H9 (cell line): Measurements from ENCODE around the gene APBB3. TPM values are rescaled to one million over a fixed set of nuclear protein-coding genes. Genes with fewer than 3 reads are reported as not detected.

Experiments
- DNase-seq: peaks from one replicate; pipeline ENCODE4 v3.0.0-alpha.2; 2017
- H2AFZ ChIP-seq: one replicate; pipeline ENCODE4 v1.6.1; 2013; ENCODE audit warnings: mild to moderate bottlenecking, low read length, control low read depth, moderate library complexity
- H2AK5ac ChIP-seq: 2 replicates; pipeline ENCODE4 v1.6.1; 2013; ENCODE audit warnings: low read length, control low read depth, mixed read lengths; ENCODE audit not compliant: insufficient read length
- H2BK120ac ChIP-seq: one replicate; pipeline ENCODE4 v1.6.1; 2013; ENCODE audit warnings: low read depth, mild to moderate bottlenecking, low read length, control low read depth, inconsistent platforms; ENCODE audit not compliant: poor library complexity, severe bottlenecking
- H2BK12ac ChIP-seq: 2 replicates; pipeline ENCODE4 v1.6.1; 2013; ENCODE audit warnings: low read length, control low read depth, mixed read lengths, low read depth; ENCODE audit not compliant: insufficient read length
- H2BK15ac ChIP-seq: 2 replicates; pipeline ENCODE4 v1.6.1; 2013; ENCODE audit warnings: low read depth, low read length, control low read depth
- H2BK20ac ChIP-seq: one replicate; pipeline ENCODE4 v1.6.1; 2013; ENCODE audit warnings: low read depth, mild to moderate bottlenecking, low read length, control low read depth, inconsistent platforms; ENCODE audit not compliant: poor library complexity, severe bottlenecking
- H2BK5ac ChIP-seq: 2 replicates; pipeline ENCODE4 v1.6.1; 2013; ENCODE audit warnings: low read length, control low read depth, mixed read lengths; ENCODE audit not compliant: insufficient read length
- H3K14ac ChIP-seq: 2 replicates; pipeline ENCODE4 v1.6.1; 2013; ENCODE audit warnings: low read length, control low read depth; ENCODE audit not compliant: insufficient read depth
- H3K18ac ChIP-seq: 2 replicates; pipeline ENCODE4 v1.6.1; 2013; ENCODE audit warnings: low read depth, mild to moderate bottlenecking, mixed read lengths, low read length, control low read depth; ENCODE audit not compliant: insufficient read length
- H3K23ac ChIP-seq: 2 replicates; pipeline ENCODE4 v1.6.1; 2013; ENCODE audit warnings: low read length, control low read depth, mixed read lengths, low read depth; ENCODE audit not compliant: insufficient read length
- H3K23me2 ChIP-seq: 2 replicates; pipeline ENCODE4 v1.6.1; 2013; ENCODE audit warnings: low read depth, mild to moderate bottlenecking, mixed read lengths, low read length, control low read depth; ENCODE audit not compliant: insufficient read length, poor library complexity, severe bottlenecking
- H3K27ac ChIP-seq: 2 replicates; pipeline ENCODE4 v1.5.1; 2013; ENCODE audit warnings: low read length, control low read depth, mixed read lengths, low read depth; ENCODE audit not compliant: insufficient read length
- H3K27me3 ChIP-seq: 2 replicates; pipeline ENCODE4 v1.6.1; 2013; ENCODE audit warnings: low read length, control low read depth, inconsistent platforms; ENCODE audit not compliant: insufficient read depth
- H3K4ac ChIP-seq: 2 replicates; pipeline ENCODE4 v1.6.1; 2013; ENCODE audit warnings: low read depth, mild to moderate bottlenecking, control low read depth, inconsistent platforms, low read length, moderate library complexity
- H3K4me1 ChIP-seq: 2 replicates; pipeline ENCODE4 v1.6.1; 2013; ENCODE audit warnings: low read length, control low read depth, inconsistent platforms; ENCODE audit not compliant: insufficient read depth
- H3K4me2 ChIP-seq: 2 replicates; pipeline ENCODE4 v1.6.1; 2013; ENCODE audit warnings: low read length, control low read depth, mixed read lengths; ENCODE audit not compliant: insufficient read length, insufficient read depth
- H3K56ac ChIP-seq: 2 replicates; pipeline ENCODE4 v1.6.1; 2013; ENCODE audit warnings: low read depth, mild to moderate bottlenecking, mixed read lengths, low read length, control low read depth; ENCODE audit not compliant: insufficient read length
- H3K79me1 ChIP-seq: 2 replicates; pipeline ENCODE4 v1.6.1; 2013; ENCODE audit warnings: low read depth, mild to moderate bottlenecking, moderate library complexity, low read length, control low read depth, inconsistent platforms; ENCODE audit not compliant: insufficient read depth, poor library complexity, severe bottlenecking
- H3K79me2 ChIP-seq: 2 replicates; pipeline ENCODE4 v1.6.1; 2013; ENCODE audit warnings: low read length, control low read depth, inconsistent platforms; ENCODE audit not compliant: insufficient read depth
- H3K9ac ChIP-seq: 2 replicates; pipeline ENCODE4 v1.6.1; 2013; ENCODE audit warnings: low read length, control low read depth, mixed read lengths; ENCODE audit not compliant: insufficient read length; ENCODE audit errors: extremely low read depth
- H3K9me3 ChIP-seq: one replicate; pipeline ENCODE4 v1.6.1; 2013; ENCODE audit warnings: low read depth, low read length, inconsistent platforms; ENCODE audit not compliant: control insufficient read depth
- H3T11ph ChIP-seq: one replicate; pipeline ENCODE4 v1.6.1; 2013; ENCODE audit warnings: mild to moderate bottlenecking, low read length, control low read depth, inconsistent platforms
- H4K20me1 ChIP-seq: one replicate; pipeline ENCODE4 v1.6.1; 2013; ENCODE audit not compliant: control insufficient read depth, insufficient read length, insufficient read depth
- H4K5ac ChIP-seq: 2 replicates; pipeline ENCODE4 v1.6.1; 2013; ENCODE audit warnings: low read depth, mild to moderate bottlenecking, mixed read lengths, low read length, control low read depth; ENCODE audit not compliant: insufficient read length
- H4K8ac ChIP-seq: replicated peaks from 2 replicates; pipeline ENCODE4 v1.6.1; 2013; ENCODE audit warnings: low read length, control low read depth, mixed read lengths, low read depth; ENCODE audit not compliant: insufficient read length
- H4K91ac ChIP-seq: 2 replicates; pipeline ENCODE4 v1.6.1; 2013; ENCODE audit warnings: low read depth, mild to moderate bottlenecking, moderate library complexity, mixed read lengths, low read length, control low read depth; ENCODE audit not compliant: insufficient read length
- H3K27ac Mint-ChIP-seq, 3 experiments: 2 replicates in 2 of 3; 3 replicates in 1 of 3; pipeline ENCODE4 v1.8.0; 2020 to 2021; ENCODE audit warnings: mixed read lengths in 3 of 3, mild to moderate bottlenecking in 1 of 3, moderate library complexity in 1 of 3
- H3K27me3 Mint-ChIP-seq: 2 replicates; pipeline ENCODE4 v1.8.0; 2021; ENCODE audit warnings: low read depth, mild to moderate bottlenecking, moderate library complexity, mixed read lengths
- H3K36me3 Mint-ChIP-seq, 3 experiments: 2 replicates in 2 of 3; 3 replicates in 1 of 3; pipeline ENCODE4 v1.8.0; 2020 to 2021; ENCODE audit warnings: low read depth in 3 of 3, mixed read lengths in 3 of 3; ENCODE audit not compliant: insufficient read depth in 1 of 3
- H3K4me1 Mint-ChIP-seq, 2 experiments: 2 replicates each; pipeline ENCODE4 v1.8.0; 2020; ENCODE audit warnings: mixed read lengths in 2 of 2
- H3K4me3 Mint-ChIP-seq, 2 experiments: 2 replicates in 1 of 2; 3 replicates in 1 of 2; pipeline ENCODE4 v1.8.0; 2020 to 2021; ENCODE audit warnings: mild to moderate bottlenecking in 2 of 2, mixed read lengths in 2 of 2, moderate library complexity in 1 of 2
- H3K9me3 Mint-ChIP-seq, 2 experiments: 2 replicates in 1 of 2; 3 replicates in 1 of 2; pipeline ENCODE4 v1.8.0; 2020; ENCODE audit warnings: mild to moderate bottlenecking in 2 of 2, mixed read lengths in 2 of 2, moderate library complexity in 1 of 2
- WGBS: extraction: QIAGEN DNeasy Blood & Tissue Kit; methylation state at CpG from one replicate; pipeline ENCODE4 v1.1.7; 2013; ENCODE audit warnings: missing lambda C conversion rate, low lambda C conversion rate, mixed read lengths; ENCODE audit not compliant: insufficient read length; ENCODE audit errors: extremely low coverage; 5-methylcytosine and 5-hydroxymethylcytosine counted together
- total RNA-seq: library from RNA; stranded (reverse); gene quantifications from 2 replicates; pipeline ENCODE4 v1.2.1, GENCODE V29; 2021
- TF ChIP-seq, protein P1 (sequence below): fragments of 200-600 bp; sonication (generic); conservative IDR thresholded peaks from 3 replicates; pipeline ENCODE4 v1.8.0; 2021; ENCODE audit warnings: antibody characterized with exemption, mild to moderate bottlenecking

The APBB3 gene
- total RNA-seq, 1 experiment from 2014 or later, result 23.8 TPM

DNA sequence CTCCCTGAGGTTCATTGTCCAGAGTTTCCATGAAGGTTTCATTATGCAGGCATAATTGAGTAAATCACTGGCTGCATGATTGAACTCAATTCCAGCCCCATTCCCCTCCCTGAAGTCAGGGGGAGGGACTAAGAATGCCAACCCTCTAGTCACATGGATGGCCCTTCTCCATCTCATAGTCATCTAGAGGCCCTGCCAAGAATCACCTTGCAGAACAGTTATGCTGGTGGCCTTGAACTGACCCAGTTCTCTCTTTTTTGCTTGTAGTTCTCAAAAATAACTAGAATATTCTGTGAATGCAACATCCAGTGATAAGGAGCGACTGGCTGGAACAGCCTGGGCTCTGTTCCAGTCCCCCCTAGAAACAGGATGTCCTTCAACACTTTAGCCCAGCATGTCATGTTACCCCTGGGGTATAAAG, 31.9 kb upstream of the APBB3 start:
- no peak overlapping the region for H4K5ac ChIP-seq
- no peak overlapping the region for H3K14ac ChIP-seq
- H2AK5ac ChIP-seq, result no peak overlapping the region
- H2AFZ ChIP-seq, result no peak overlapping the region
- H3K4ac ChIP-seq, result no peak overlapping the region
- peaks cover 5 to 6% of the 10 kb centered on the region in 2 experiments for H3K4me1 Mint-ChIP-seq
- H4K91ac ChIP-seq, result no peak overlapping the region
- no peak overlapping the region for H2BK12ac ChIP-seq
- H3K9me3 ChIP-seq, result no peaks in the 10 kb centered on the region
- H2BK15ac ChIP-seq, result no peak overlapping the region
- no peak overlapping the region for H3K4me2 ChIP-seq
- peaks cover 9% of the 10 kb centered on the region for H3K27me3 Mint-ChIP-seq
- no peak overlapping the region for H3K9ac ChIP-seq
- H4K20me1 ChIP-seq, result no peaks in the 10 kb centered on the region
- H3K9me3 Mint-ChIP-seq, result no peaks in the 10 kb centered on the region; a peak in 1 of 5 replicates
- no peak overlapping the region for H2BK120ac ChIP-seq
- H2BK20ac ChIP-seq, result no peak overlapping the region
- no peaks in the 10 kb centered on the region for H3K4me1 ChIP-seq
- H3K56ac ChIP-seq, result no peak overlapping the region
- TF ChIP-seq, protein P1, sequence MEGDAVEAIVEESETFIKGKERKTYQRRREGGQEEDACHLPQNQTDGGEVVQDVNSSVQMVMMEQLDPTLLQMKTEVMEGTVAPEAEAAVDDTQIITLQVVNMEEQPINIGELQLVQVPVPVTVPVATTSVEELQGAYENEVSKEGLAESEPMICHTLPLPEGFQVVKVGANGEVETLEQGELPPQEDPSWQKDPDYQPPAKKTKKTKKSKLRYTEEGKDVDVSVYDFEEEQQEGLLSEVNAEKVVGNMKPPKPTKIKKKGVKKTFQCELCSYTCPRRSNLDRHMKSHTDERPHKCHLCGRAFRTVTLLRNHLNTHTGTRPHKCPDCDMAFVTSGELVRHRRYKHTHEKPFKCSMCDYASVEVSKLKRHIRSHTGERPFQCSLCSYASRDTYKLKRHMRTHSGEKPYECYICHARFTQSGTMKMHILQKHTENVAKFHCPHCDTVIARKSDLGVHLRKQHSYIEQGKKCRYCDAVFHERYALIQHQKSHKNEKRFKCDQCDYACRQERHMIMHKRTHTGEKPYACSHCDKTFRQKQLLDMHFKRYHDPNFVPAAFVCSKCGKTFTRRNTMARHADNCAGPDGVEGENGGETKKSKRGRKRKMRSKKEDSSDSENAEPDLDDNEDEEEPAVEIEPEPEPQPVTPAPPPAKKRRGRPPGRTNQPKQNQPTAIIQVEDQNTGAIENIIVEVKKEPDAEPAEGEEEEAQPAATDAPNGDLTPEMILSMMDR, result no peak
- no peak overlapping the region for H3K18ac ChIP-seq
- H2BK5ac ChIP-seq, result no peak overlapping the region
- no CpG with 5 or more reads among the region's 1 CpG for whole genome bisulfite sequencing
- no peaks in the 10 kb centered on the region for H3K79me1 ChIP-seq
- no peaks in the 10 kb centered on the region for H3K23me2 ChIP-seq
- H3K27me3 ChIP-seq, result no peaks in the 10 kb centered on the region
- no peaks in the 10 kb centered on the region for H3K79me2 ChIP-seq
- H3K36me3 Mint-ChIP-seq, result no peaks in the 10 kb centered on the region
- no peak overlapping the region for H3T11ph ChIP-seq
- H3K27ac ChIP-seq, result no peak overlapping the region
- H3K23ac ChIP-seq, result no peak overlapping the region
- H4K8ac ChIP-seq, result no peak overlapping the region
- H3K27ac Mint-ChIP-seq, result peak overlapping the region in 1 of 3 experiments; percentile 52; a peak in 1 of 7 replicates
- H3K4me3 Mint-ChIP-seq, result no peak overlapping the region
- no peak for DNase-seq
